ENCODE data around the gene HSP90B1. TPM values are rescaled to one million over a fixed set of nuclear protein-coding genes. Genes with fewer than 3 reads are reported as not detected.

The HSP90B1 gene
- total and polyA plus RNA-seq, 2 of the 13 experiments (the other 11 are each of a cell fraction or from before 2014, with no cell fraction given) = 800 to 954 TPM

DNA sequence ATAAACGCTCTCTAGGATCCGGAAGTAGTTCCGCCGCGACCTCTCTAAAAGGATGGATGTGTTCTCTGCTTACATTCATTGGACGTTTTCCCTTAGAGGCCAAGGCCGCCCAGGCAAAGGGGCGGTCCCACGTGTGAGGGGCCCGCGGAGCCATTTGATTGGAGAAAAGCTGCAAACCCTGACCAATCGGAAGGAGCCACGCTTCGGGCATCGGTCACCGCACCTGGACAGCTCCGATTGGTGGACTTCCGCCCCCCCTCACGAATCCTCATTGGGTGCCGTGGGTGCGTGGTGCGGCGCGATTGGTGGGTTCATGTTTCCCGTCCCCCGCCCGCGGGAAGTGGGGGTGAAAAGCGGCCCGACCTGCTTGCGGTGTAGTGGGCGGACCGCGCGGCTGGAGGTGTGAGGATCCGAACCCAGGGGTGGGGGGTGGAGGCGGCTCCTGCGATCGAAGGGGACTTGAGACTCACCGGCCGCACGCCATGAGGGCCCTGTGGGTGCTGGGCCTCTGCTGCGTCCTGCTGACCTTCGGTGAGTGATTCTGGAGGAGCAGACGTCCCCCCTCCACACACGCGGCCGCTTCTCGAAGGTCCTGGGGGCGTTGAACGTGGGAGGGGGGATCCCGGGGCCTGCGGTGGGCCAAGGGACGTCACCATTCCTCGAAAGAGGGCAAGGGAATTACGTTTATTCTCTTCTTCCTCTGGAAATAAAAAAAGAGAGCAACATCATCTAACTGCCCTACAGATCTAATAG is at the start of gene HSP90B1 (continued):
- TF ChIP-seq, protein P1, sequence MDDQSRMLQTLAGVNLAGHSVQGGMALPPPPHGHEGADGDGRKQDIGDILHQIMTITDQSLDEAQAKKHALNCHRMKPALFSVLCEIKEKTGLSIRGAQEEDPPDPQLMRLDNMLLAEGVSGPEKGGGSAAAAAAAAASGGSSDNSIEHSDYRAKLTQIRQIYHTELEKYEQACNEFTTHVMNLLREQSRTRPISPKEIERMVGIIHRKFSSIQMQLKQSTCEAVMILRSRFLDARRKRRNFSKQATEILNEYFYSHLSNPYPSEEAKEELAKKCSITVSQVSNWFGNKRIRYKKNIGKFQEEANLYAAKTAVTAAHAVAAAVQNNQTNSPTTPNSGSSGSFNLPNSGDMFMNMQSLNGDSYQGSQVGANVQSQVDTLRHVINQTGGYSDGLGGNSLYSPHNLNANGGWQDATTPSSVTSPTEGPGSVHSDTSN (CRISPR knock-in tag; IDR thresholded peaks at IDR 0.05; ENCODE audit: borderline replicate concordance) = no peak
- no peak for TF ChIP-seq DPF2 (CRISPR knock-in tag; IDR thresholded peaks at IDR 0.05; ENCODE audit: borderline replicate concordance, low read depth)
- TF ChIP-seq YEATS2 (CRISPR knock-in tag; IDR thresholded peaks at IDR 0.05; ENCODE audit: borderline replicate concordance) = peak; percentile 77; the same call in 1 of the 2 replicates
- no peak for TF ChIP-seq ATF7 (IDR thresholded peaks at IDR 0.05)
- peak; percentile 69; the same call in 1 of the 2 replicates for TF ChIP-seq ATF7 (CRISPR knock-in tag; IDR thresholded peaks at IDR 0.05)
- no peak for TF ChIP-seq HMG20A (CRISPR knock-in tag; IDR thresholded peaks at IDR 0.05; ENCODE audit: borderline replicate concordance)
- no peak for TF ChIP-seq TOE1 (CRISPR knock-in tag; IDR thresholded peaks at IDR 0.05)
- peak; percentile 61 for TF ChIP-seq ISL2 (CRISPR knock-in tag; IDR thresholded peaks at IDR 0.05)
- peak; percentile 36; the same call in 1 of the 2 replicates for TF ChIP-seq ZNF788 (CRISPR knock-in tag; IDR thresholded peaks at IDR 0.05; ENCODE audit: borderline replicate concordance)
- TF ChIP-seq ZNF572 (CRISPR knock-in tag; IDR thresholded peaks at IDR 0.05) = no peak
- no peak for TF ChIP-seq TBL1XR1 (IDR thresholded peaks at IDR 0.05; ENCODE audit: borderline replicate concordance, low read length, partially characterized antibody)
- TF ChIP-seq POLR2G (IDR thresholded peaks at IDR 0.05; ENCODE audit: low read depth, low read length) = peak; percentile 94
- TF ChIP-seq NPAS2 (CRISPR knock-in tag; IDR thresholded peaks at IDR 0.05; ENCODE audit: borderline replicate concordance) = no peak
- TF ChIP-seq REST (IDR thresholded peaks at IDR 0.05; ENCODE audit: borderline replicate concordance in 1 of 2, low read depth in 1 of 2, low read length in 2 of 2) = 0 out of 4 replicates have a peak, but pooled peaks of 1 of the 2 experiments have one; percentile 17
- TF ChIP-seq, protein P2, sequence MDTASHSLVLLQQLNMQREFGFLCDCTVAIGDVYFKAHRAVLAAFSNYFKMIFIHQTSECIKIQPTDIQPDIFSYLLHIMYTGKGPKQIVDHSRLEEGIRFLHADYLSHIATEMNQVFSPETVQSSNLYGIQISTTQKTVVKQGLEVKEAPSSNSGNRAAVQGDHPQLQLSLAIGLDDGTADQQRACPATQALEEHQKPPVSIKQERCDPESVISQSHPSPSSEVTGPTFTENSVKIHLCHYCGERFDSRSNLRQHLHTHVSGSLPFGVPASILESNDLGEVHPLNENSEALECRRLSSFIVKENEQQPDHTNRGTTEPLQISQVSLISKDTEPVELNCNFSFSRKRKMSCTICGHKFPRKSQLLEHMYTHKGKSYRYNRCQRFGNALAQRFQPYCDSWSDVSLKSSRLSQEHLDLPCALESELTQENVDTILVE (CRISPR knock-in tag; IDR thresholded peaks at IDR 0.05) = 0 out of 2 replicates have a peak, but pooled peaks have one; percentile 27
- TF ChIP-seq TSC22D2 (CRISPR knock-in tag; IDR thresholded peaks at IDR 0.05; ENCODE audit: borderline replicate concordance) = no peak; the same call in 1 of the 2 replicates
- TF ChIP-seq ARID4A (CRISPR knock-in tag; IDR thresholded peaks at IDR 0.05; ENCODE audit: borderline replicate concordance) = peak; percentile 91
